Fibroblast of upper back skin (primary cell): ENCODE results near the gene SCO1.
A peak's percentile ranks its signal among the peaks of the same experiment; 100 is the strongest.

Experiments used
- DNase-seq: peaks from one replicate; pipeline ENCODE4 v3.0.0-alpha.2; 2013

Gene SCO1

DNA sequence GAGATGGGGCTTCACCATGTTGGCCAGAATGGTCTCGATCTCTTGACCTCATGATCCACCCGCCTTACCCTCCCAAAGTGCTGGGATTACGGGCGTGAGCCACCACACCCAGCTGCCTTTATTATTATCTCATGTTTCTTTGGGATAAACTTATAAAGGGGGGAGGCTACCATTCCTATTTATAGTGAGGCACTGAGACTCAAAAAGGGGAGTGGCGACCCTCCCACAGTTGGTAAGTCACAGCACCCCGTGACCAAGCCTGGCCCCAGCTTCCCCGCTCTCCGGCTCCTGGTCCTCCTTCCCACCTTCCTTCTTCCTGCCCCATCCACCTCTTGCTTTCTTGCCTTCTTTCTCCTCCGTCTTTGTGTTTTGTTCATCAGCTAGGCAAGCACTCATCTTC is 45.4 kb downstream of the SCO1 start:
- no peak for DNase-seq

GRCh38 chr17:10649602-10650001 is 47.7 kb downstream of the SCO1 start:
- no peak for DNase-seq

GRCh38 chr17:10648956-10649355 is 48.4 kb downstream of the SCO1 start:
- DNase-seq = peak; percentile 57

DNA sequence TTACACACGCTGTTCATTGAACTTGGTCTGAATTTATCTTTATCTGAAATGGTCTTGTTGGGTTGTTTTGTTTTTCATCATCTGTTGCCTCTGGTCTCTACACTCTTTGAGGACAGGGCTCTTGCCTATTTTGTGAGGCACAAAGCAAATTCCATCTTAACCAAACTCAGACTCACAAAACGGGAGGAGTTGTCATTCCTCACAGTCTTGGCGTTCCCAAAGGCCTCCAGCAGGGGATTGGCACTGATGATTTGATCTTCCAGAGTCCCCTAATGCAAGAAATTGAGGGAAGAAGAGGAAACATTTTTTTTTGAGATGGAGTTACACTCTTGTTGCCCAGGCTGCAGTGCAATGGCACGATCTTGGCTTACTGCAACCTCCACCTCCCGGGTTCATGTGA is 49.0 kb downstream of the SCO1 start:
- no peak for DNase-seq

GRCh38 chr17:10646392-10646990 is 50.8 kb downstream of the SCO1 start:
- DNase-seq = peak; percentile 69

- DNase-seq = peak; percentile 65
Observed at GRCh38 chr17:10640475-10640874, 56.9 kb downstream of the SCO1 start.

- DNase-seq = no peak
Observed at GRCh38 chr17:10638151-10638550, 59.2 kb downstream of the SCO1 start.

DNA sequence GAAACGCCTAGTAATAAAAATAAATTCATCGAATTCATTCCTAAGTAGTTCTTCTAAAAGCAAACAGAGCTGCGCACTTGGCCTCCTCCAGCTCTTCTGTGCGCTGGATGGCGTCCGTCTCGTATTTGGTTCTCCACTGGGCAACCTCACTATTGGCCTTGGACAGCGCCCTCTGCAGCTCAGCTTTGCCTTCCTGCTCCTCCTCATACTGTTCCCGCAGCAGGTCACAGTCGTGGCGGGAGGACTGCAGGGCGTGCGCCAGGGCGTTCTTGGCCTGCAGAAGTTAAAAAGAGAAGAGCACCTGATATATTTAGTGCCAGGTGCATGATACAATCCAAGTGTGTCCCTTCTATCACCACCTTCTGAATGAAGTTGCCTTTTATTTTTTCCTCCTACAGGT is 62.0 kb downstream of the SCO1 start:
- no peak for DNase-seq

DNA sequence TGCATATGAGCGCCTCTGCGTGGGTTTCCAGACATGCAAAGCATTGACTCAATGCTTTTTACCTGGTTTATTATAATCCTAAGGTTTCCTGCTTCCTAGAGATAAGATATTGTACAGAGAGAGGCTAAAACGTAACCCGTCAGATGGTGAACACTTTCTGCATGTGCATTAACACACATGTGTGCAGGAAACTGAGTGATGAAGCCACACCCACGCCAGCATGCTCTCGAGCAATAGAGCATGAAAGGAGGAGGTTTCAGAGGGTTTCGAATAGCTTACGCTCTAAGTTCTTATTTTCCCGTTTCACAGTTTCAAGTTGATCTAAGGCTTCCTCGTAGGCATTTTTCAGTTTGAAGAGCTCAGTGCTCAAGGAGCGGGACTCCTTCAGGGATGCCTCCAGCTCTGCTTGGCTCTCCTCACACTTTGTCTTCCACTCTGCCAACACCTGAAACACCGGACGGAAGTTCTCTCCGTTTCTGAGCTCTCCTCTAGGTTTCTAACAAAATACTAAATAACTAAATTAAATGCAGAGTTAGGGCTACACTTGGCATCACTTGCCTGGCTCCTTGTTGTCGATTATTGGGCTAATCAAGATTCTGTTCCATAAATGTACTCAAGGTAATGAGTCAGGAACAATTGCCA is 63.5 kb downstream of the SCO1 start:
- DNase-seq = no peak

- no peak for DNase-seq
Observed at GRCh38 chr17:10631701-10632100, 65.6 kb downstream of the SCO1 start.

DNA sequence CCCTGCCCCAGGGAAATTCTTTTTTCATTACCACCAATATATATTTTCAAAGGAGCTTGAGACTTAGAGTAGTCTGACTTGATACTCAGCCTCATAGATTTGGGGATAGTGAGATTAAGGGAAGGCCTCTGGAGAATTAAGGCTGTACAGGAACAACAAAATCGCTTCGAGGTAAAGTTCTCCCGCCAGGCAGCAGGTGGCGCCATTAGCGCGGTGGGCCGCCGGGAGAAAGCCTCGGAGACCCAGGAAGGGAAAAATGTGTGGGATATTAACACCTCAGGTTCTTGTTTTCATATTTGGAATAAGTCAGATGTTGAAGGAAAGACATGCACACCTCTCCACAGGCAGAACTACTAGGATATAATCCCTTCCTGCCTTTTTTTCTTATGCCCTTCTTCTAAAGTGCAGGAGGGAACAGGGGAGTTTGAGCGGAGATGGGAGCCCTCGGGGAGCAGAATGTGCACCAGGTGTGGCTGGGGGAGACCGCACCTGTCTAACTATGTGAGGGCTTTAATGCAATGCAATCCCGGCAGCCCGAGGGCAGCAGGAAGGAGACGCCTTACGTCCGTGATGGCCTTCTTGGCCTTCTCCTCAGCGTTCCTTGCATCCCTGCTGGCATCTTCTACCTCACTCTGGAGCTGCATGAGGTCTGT is 66.2 kb downstream of the SCO1 start:
- no peak for DNase-seq

GRCh38 chr17:10629706-10630105 is 67.6 kb downstream of the SCO1 start:
- DNase-seq = no peak

DNA sequence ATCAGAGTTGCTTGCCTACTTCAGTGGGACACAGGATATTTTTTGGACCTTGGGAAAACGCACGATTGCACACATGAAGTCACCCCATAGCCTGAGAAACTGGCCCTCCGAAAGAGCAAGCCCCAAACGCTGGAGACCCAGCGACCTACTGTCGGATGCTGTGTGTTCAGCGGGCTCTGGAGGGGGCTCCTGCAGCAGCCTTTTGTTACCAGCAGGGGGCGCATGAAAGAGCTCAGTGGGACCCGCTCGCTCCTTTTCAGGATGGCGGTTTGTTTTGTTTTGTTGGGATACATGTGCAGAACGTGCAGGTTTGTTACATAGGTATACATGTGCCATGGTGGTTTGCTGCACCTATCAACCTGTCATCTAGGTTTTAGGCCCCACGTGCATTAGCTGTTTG is 68.6 kb downstream of the SCO1 start:
- DNase-seq = no peak

DNA sequence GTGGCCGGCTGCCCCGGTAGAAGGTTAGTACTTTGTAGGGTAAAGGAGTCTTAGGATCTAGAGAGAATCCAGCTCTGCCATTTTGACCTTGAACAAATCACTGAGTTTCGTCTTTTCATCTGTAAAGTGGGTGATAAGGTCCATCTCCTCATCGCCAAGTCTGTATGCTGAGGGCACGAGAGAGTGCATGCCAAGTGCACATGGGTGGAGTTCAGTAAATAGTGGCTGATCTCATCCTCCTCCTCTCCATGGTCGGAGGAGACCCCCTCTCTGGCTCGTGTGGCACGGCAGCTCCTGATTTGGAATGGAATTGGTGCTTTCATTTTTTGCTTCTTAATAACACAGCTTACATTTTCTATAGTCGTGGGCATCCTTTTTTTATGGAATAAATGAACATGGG is 70.9 kb downstream of the SCO1 start:
- DNase-seq = no peak

DNA sequence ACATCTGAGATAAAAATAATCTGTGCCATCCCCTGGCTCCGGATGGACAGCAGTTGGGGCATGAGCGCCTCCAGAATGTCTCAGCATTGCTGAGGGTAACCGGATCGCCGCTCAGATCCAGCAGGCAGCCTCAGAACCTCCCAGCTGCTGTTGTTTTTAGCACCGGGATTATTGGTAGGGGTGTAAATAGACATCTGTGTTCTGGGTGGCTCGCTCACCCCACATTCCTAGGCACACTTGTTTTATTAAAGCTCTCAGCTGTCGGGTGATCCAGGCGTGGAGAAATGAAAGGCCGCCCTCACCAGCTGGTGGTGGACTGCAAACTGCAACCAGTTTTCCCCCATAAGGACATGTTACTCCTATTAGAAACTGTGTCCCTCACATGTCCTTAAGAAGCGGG is 72.4 kb downstream of the SCO1 start:
- no peak for DNase-seq

DNA sequence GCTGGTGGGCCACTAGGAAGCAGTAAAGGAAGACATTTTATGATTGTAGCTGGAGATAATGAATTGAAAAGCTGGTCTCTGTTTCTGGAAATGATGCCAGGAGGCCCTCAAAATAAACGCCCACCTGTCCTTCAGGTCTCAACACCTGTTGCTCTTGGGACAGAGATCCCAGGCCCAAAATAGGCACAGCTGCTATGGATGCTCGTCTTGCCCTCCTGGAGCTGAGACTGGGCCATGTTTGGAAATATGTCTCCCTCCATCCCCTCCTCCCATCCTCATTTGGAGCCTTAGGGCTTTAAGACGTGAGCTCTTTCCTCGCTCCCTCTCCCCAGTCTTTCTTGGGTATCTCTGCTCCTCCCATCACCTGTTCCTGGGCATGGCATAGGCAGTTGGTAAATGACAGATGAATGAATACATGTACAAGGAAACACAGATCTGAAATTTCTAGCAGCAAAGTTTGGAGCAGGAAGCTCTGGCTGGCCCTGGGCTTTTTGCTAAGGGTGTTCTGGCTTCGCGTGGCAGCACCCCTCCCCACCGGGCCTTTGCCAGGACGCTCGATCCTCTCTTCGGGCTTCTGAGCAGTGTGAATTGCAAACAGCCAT is 73.5 kb downstream of the SCO1 start:
- no peak for DNase-seq

DNA sequence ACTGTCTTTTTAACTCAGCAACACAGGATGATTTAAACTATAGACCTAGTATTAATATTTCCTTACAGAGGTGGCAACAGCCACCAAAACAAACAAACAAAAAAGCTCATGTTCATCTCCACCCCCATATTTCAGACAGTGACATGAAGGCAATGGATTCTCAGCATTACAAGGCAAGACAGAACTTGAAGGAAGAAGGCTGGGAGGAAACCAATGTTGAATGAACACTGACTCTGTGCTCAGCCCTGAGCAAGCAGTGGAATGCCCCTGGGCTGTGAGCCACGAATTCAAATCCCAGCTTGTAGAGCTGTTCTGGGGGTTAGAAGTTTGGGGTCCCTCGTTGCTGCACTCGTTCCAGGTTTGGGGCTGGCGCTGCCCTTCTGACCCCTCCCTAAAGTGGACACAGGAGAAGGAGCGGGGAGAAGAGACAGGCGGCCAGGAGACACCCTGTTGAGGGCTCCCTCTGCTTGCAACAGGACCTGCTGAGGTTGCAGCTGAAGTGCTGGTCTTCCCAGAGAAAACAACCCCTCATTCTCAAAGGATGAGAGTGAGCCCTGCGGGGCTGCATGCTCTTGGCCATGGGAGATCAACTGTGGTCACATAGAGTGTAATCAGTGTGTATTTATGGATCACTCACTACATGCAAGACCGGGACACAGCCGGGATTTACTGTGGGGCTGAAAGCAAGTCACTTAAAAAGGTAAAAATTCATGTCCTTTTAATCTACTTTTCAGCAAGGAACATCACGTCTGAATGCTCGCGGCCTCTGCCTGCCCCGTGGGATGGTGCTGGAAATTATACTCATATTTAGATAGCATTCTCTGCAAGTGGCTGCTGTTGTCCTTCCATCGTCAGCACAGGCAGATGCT is 74.5 kb downstream of the SCO1 start:
- DNase-seq = no peak
